ENCODE measurements around the gene CFL1.
"Not testable (repeated sequence)": the region's sequence is repeated elsewhere in the genome, so short reads cannot be mapped to it uniquely, and the experiment has no call there.

The CFL1 gene

GRCh38 chr11:65857853-65858680 is at the start of gene CFL1:
CFL1 (minus strand) TSS chr11:65858180; CDS start chr11:65858099, 81 bp downstream.
- DNase-seq (ENCODE audit: low read depth in 3 of 3, low spot score in 1 of 3) = peak; percentile 90 to 95 (median 94)

- no peak for DNase-seq (ENCODE audit: low read depth in 3 of 3, low spot score in 1 of 3)
Measured at GRCh38 chr11:65906602-65907001, 48.6 kb upstream of the CFL1 start.

GRCh38 chr11:65903715-65904114 is 45.7 kb upstream of the CFL1 start:
- DNase-seq (ENCODE audit: low read depth in 3 of 3, low spot score in 1 of 3) = no peak

- DNase-seq (ENCODE audit: low read depth in 3 of 3, low spot score in 1 of 3) = no peak
Measured at GRCh38 chr11:65903068-65903481, 45.1 kb upstream of the CFL1 start.

- DNase-seq (ENCODE audit: low read depth in 3 of 3, low spot score in 1 of 3) = no peak
Measured at GRCh38 chr11:65900899-65901180, 42.9 kb upstream of the CFL1 start.

GRCh38 chr11:65900125-65900898 is 42.3 kb upstream of the CFL1 start, which contains the start of gene FOSL1:
FOSL1 (minus strand) TSS chr11:65900388; CDS start chr11:65900339, 49 bp downstream.
- DNase-seq (ENCODE audit: low read depth in 3 of 3, low spot score in 1 of 3) = peak; percentile 80 to 84 (median 82)

- DNase-seq (ENCODE audit: low read depth in 3 of 3, low spot score in 1 of 3) = peak in 2 of 3 donors; percentile 37 to 68
Measured at GRCh38 chr11:65899356-65900124, 41.6 kb upstream of the CFL1 start.

GRCh38 chr11:65898656-65899355 is 40.8 kb upstream of the CFL1 start:
- no peak for DNase-seq (ENCODE audit: low read depth in 3 of 3, low spot score in 1 of 3)

- no peak for DNase-seq (ENCODE audit: low read depth in 3 of 3, low spot score in 1 of 3)
Measured at GRCh38 chr11:65897020-65897471, 39.1 kb upstream of the CFL1 start.

- DNase-seq (ENCODE audit: low read depth in 3 of 3, low spot score in 1 of 3) = no peak
Measured at GRCh38 chr11:65896034-65896999, 38.3 kb upstream of the CFL1 start.

- DNase-seq (ENCODE audit: low read depth in 3 of 3, low spot score in 1 of 3) = no peak
Measured at GRCh38 chr11:65895482-65895981, 37.6 kb upstream of the CFL1 start.

GRCh38 chr11:65894034-65894591 is 36.1 kb upstream of the CFL1 start:
- DNase-seq (ENCODE audit: low read depth in 3 of 3, low spot score in 1 of 3) = no peak

GRCh38 chr11:65892661-65893317 is 34.8 kb upstream of the CFL1 start:
- no peak for DNase-seq (ENCODE audit: low read depth in 3 of 3, low spot score in 1 of 3)

- DNase-seq (ENCODE audit: low read depth in 3 of 3, low spot score in 1 of 3) = not testable (repeated sequence)
Measured at GRCh38 chr11:65892137-65892540, 34.2 kb upstream of the CFL1 start.

GRCh38 chr11:65891219-65892136 is 33.5 kb upstream of the CFL1 start:
- DNase-seq (ENCODE audit: low read depth in 3 of 3, low spot score in 1 of 3) = peak in 1 of 3 donors; percentile 29

- peak; percentile 94 to 98 (median 98) for DNase-seq (ENCODE audit: low read depth in 3 of 3, low spot score in 1 of 3)
Measured at GRCh38 chr11:65890324-65891218, 32.6 kb upstream of the CFL1 start, which contains the start of gene CCDC85B. CCDC85B (plus strand) TSS chr11:65890673; CDS start chr11:65890784, 111 bp downstream.

All from stimulated activated CD4-positive, alpha-beta T cell treated with anti-CD3 and anti-CD28 coated beads, TNF-alpha, amount 100 ng/mL, for 1 hour (primary cell).